ACC112 (cell line): ENCODE results near the gene AGO1.
A peak's percentile ranks its signal among the peaks of the same experiment; 100 is the strongest.
"Not testable (repeated sequence)": the region's sequence is repeated elsewhere in the genome, so short reads cannot be mapped to it uniquely, and the experiment has no call there.

Experiments
- H2AFZ ChIP-seq: fragments of 200-600 bp; sonication (generic); one replicate; pipeline ENCODE4 v1.6.0; 2017; ENCODE audit warnings: antibody characterized with exemption, low read length; ENCODE audit not compliant: unreplicated experiment
- H3K27ac ChIP-seq: fragments of 200-600 bp; sonication (generic); 2 replicates; pipeline ENCODE4 v1.5.1; 2014; ENCODE audit warnings: low read depth, mild to moderate bottlenecking, antibody characterized with exemption, low read length, moderate library complexity
- H3K27me3 ChIP-seq: fragments of 200-600 bp; sonication (generic); 2 replicates; pipeline ENCODE4 v1.6.1; 2014; ENCODE audit warnings: mild to moderate bottlenecking, antibody characterized with exemption, low read length, moderate library complexity, mixed read lengths; ENCODE audit not compliant: insufficient read depth
- H3K36me3 ChIP-seq: fragments of 200-600 bp; sonication (generic); 2 replicates; pipeline ENCODE4 v1.6.1; 2016; ENCODE audit warnings: mild to moderate bottlenecking, antibody characterized with exemption, low read length, moderate library complexity, mixed read lengths; ENCODE audit not compliant: insufficient read depth
- H3K4me1 ChIP-seq: fragments of 200-600 bp; sonication (generic); one replicate; pipeline ENCODE4 v1.6.1; 2016; ENCODE audit warnings: low read length, mixed read lengths; ENCODE audit not compliant: insufficient read depth, unreplicated experiment, control insufficient read depth
- H3K4me3 ChIP-seq: fragments of 200-600 bp; sonication (generic); 2 replicates; pipeline ENCODE4 v1.5.1; 2014; ENCODE audit warnings: mild to moderate bottlenecking, low read depth, low read length
- H3K79me2 ChIP-seq: fragments of 200-600 bp; sonication (generic); one replicate; pipeline ENCODE4 v1.6.0; 2016; ENCODE audit warnings: low read length; ENCODE audit not compliant: control insufficient read depth, unreplicated experiment, insufficient read depth

The AGO1 gene

DNA sequence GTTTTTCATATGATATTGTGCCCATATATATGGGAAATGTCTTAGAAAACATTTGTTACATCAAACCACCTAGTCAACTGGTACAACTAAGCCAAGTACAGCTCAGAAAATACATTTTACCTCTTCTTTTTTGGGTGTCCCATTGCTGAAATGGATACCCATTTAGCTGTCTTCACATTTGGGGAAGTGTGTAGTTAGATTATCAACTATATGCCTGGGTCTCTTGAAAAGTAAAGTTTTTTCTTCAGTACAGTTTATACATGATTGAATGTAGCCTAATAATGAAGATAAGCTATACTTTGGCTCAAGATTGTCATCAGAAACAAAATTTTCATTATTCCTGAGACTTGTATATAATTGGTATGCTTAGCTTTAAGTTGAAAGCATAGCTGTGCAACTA is 49.9 kb downstream of the AGO1 start:
- H3K36me3 ChIP-seq, result no peaks in the 10 kb centered on the region
- H3K79me2 ChIP-seq, result peaks cover 60% of the 10 kb centered on the region
- peaks cover 17% of the 10 kb centered on the region for H3K4me1 ChIP-seq
- peak overlapping the region; percentile 85 for H3K4me3 ChIP-seq
- no peaks in the 10 kb centered on the region for H3K27me3 ChIP-seq
- no peak overlapping the region for H2AFZ ChIP-seq
- no peak overlapping the region for H3K27ac ChIP-seq

DNA sequence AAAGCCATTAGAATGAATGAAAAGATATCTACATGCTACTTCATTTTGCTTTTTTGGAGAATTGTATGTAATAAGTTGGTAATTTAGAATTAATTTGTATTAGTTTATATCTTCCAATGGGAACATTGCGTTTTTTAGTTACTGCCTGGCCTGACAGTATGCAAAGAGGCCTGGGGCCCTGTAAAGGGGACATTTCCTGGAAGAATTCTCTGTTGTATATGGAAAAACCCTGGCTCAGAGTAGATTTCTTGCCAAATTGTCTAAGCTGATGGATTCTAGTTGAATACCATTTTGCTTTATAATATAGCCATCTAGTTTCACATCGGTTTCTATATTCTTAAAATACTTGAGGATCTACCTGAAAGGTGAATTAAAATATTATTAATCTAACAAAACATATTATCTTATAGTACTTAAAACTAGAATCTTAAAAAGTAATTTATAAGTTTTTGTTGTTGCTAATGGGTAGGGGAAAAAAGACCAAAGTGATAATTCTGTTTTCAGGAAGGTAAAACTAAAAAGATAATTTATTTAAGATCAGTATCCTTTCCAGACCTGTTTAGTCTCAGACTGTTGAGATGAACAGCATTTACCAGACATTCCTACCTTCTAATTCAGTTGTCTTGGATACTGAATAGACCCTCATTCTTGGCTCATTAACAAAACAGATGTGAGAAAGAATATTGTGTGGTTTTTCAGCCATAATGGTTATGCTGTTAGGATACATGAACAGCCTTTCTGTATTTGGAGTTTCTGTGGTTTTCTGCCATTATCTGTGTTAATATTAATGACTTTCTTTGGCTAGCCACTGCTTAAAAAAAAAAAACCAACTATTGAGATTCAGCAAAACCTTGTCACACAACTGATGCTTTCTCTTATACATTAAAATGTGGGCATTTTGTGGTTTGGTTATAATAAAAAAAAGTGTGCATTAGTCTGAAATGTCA is 52.7 kb downstream of the AGO1 start:
- Histone ChIP-seq H3K27me3 (no peaks in the 10 kb centered on the region), H3K4me3 (no peak overlapping the region), H3K36me3 (no peaks in the 10 kb centered on the region), H3K79me2 (peaks cover 81% of the 10 kb centered on the region), H3K4me1 (peaks cover 17% of the 10 kb centered on the region), H2AFZ (no peak overlapping the region), H3K27ac (no peak overlapping the region)

DNA sequence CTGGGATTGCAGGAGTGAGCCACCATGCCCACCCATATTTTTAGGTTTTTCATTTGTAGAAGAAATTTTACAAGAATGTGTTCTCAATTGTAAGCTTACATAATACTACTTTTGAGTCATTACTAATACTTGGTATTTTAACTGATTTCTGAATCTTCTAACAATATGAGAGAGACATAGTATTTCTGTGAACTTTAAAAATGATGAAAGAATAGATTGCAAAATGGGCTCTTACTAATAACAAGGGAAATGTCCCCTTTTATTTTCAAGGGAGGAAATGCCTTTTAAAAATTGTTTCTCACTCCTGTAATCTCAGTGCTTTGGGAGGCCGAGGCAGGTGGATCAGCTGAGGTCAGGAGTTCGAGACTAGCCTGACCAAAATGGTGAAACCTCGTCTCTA is 53.8 kb downstream of the AGO1 start:
- H3K36me3 ChIP-seq, result no peaks in the 10 kb centered on the region
- peaks cover 17% of the 10 kb centered on the region for H3K4me1 ChIP-seq
- no peak overlapping the region for H2AFZ ChIP-seq
- H3K27ac ChIP-seq, result no peak overlapping the region
- H3K79me2 ChIP-seq, result peaks cover 87% of the 10 kb centered on the region
- no peak overlapping the region for H3K4me3 ChIP-seq
- no peaks in the 10 kb centered on the region for H3K27me3 ChIP-seq

DNA sequence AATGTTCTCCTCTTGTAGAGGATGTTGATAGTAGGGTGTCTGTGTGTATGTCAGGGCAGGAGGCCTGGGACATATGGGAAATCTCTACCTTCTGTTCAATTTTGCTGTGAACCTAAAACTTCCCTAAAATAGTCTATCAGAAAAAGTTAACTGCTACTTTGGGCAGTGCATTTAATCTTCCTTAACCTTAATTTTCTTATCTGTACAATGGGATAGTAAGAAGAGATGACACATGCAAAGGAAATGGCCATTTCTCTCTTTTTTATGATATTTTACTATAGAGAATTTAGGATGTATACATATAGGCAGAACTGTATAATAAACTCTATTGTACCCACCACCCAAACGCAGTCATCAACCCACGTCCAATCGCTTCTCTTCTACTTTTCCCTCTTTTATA is 56.5 kb downstream of the AGO1 start:
- H3K4me3 ChIP-seq, result no peak overlapping the region
- no peak overlapping the region for H2AFZ ChIP-seq
- no peaks in the 10 kb centered on the region for H3K36me3 ChIP-seq
- H3K4me1 ChIP-seq, result peaks cover 4% of the 10 kb centered on the region
- peaks cover 76% of the 10 kb centered on the region for H3K79me2 ChIP-seq
- no peak overlapping the region for H3K27ac ChIP-seq
- H3K27me3 ChIP-seq, result no peaks in the 10 kb centered on the region

DNA sequence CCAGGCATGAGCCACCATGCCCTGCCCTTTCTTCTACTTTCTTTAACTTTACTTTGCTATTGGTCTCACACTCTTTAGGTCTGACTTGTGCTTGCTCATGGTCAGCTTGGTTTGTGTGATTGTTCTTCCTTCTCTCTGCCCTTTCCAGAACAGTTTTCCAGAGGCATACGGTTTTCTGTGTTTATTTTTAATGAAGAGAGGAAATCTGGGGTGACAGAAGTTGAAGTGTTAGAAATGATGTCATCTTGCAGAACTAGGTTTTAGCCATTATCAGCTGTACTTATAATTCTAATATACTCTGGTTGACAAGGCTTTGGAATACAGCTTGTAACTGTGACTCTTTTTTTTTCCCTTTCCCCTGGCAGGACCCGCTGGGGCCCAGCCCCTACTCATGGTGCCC is 62.3 kb downstream of the AGO1 start:
- no peaks in the 10 kb centered on the region for H3K27me3 ChIP-seq
- no peaks in the 10 kb centered on the region for H3K36me3 ChIP-seq
- no peaks in the 10 kb centered on the region for H3K4me1 ChIP-seq
- peaks cover 39% of the 10 kb centered on the region for H3K79me2 ChIP-seq
- no peak overlapping the region for H3K27ac ChIP-seq
- H2AFZ ChIP-seq, result no peak overlapping the region
- no peak overlapping the region for H3K4me3 ChIP-seq

DNA sequence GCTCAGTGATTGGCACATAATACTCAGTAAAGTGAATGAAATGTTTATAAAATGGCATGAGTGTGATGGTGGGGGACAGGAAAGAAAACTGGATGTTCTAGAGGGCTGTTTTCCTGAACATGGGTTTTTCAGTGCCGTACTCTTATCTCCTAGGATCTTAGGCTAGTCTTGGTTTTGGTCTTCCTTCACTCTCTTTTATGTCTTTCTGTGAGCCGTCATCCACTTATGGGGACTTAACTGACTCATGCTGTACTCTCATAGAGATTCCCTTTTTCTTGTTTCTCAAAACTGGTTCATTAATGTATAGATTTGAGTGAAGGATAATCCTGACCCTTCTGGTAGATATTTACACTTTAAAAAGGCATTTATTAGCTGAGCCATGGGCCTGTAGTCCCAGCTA is 64.5 kb downstream of the AGO1 start:
- H3K4me3 ChIP-seq, result no peak overlapping the region
- peaks cover 23% of the 10 kb centered on the region for H3K79me2 ChIP-seq
- no peaks in the 10 kb centered on the region for H3K4me1 ChIP-seq
- no peak overlapping the region for H3K27ac ChIP-seq
- H2AFZ ChIP-seq, result no peak overlapping the region
- no peaks in the 10 kb centered on the region for H3K36me3 ChIP-seq
- H3K27me3 ChIP-seq, result no peaks in the 10 kb centered on the region

DNA sequence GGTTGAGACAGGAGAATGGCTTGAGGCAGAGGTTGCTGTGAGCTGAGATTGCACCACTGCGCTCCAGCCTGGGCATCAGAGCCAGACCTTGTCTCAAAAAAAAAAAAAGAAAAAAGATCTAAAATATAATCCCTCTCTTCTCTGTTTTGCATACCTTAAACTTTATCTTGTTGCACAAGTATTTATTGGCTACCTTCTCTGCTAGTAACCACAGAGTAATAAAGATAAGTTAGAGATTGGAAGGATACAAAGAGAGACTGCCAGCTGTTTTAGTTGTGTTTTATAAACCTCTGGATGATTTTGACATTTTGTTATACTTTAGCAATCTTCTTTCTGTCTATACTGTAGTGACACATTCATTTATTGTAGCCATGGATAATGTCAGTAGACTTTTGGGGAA is 75.5 kb downstream of the AGO1 start:
- H3K27me3 ChIP-seq, result no peaks in the 10 kb centered on the region
- peaks cover 4% of the 10 kb centered on the region for H3K79me2 ChIP-seq
- H3K27ac ChIP-seq, result no peak overlapping the region
- no peaks in the 10 kb centered on the region for H3K36me3 ChIP-seq
- no peaks in the 10 kb centered on the region for H3K4me1 ChIP-seq
- H2AFZ ChIP-seq, result no peak overlapping the region
- H3K4me3 ChIP-seq, result no peak overlapping the region

DNA sequence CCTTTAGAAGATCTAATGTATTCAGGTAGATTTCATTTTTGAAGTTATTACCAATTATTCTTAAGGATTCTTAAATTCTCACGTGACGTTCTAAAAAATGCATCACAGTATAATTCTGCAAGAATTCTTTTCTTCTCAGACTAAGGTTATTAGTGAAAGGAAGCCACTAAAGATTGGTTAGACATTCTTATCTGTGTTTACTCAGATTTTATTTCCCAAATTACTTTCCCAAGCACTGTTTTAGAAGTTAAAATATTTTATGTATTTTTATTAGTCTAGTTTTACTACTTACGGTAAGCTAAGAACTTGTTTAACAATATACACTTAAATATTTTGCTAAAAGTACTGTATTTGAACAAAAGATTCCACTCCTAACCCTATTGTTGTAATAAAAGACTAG is 76.3 kb downstream of the AGO1 start:
- no peak overlapping the region for H2AFZ ChIP-seq
- H3K4me3 ChIP-seq, result no peak overlapping the region
- H3K27ac ChIP-seq, result no peak overlapping the region
- H3K27me3 ChIP-seq, result no peaks in the 10 kb centered on the region
- H3K36me3 ChIP-seq, result no peaks in the 10 kb centered on the region
- no peaks in the 10 kb centered on the region for H3K4me1 ChIP-seq
- peaks cover 4% of the 10 kb centered on the region for H3K79me2 ChIP-seq

DNA sequence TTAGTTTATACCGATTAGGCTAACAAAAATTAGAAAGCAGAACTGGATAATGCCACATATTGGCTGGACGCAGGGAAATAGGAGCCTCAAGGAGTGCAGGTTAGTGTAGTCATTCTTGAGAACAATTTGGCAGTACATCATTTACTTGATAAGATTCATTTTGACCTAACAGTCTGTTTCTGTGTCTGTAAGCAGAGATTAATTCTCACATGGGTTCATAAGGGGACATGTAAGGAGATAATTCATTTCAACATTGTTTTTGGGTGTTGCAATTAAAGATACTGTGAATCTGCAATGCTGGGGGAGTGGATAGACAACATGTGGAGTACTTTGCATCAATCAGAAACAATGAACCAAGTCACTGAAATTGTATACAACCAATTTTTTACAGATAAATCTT is 79.9 kb downstream of the AGO1 start:
- Histone ChIP-seq H3K27ac (no peak overlapping the region), H3K27me3 (no peaks in the 10 kb centered on the region), H2AFZ (no peak overlapping the region), H3K79me2 (peaks cover 4% of the 10 kb centered on the region), H3K4me3 (no peak overlapping the region), H3K36me3 (no peaks in the 10 kb centered on the region), H3K4me1 (no peaks in the 10 kb centered on the region)

DNA sequence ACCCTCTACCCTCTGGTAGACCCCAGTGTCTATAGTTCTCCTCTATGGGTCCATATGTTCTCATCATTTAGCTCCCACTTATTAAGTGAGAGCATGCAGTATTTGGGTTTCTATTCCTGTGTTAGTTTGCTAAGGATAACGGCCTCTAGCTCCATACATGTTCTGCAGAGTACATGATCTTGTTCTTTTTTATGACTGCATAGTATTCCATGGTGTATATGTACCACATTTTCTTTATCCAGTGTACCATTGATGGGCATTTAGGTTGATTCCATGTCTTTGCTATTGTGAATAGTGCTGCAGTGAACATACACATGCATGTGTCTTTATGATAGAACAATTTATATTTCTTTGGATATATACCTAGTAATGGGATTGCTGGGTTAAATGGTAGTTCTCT is 81.3 kb downstream of the AGO1 start:
- H3K4me3 ChIP-seq, H3K27me3 ChIP-seq, H3K79me2 ChIP-seq, H3K27ac ChIP-seq, H3K4me1 ChIP-seq, H2AFZ ChIP-seq, H3K36me3 ChIP-seq: not testable (repeated sequence)

DNA sequence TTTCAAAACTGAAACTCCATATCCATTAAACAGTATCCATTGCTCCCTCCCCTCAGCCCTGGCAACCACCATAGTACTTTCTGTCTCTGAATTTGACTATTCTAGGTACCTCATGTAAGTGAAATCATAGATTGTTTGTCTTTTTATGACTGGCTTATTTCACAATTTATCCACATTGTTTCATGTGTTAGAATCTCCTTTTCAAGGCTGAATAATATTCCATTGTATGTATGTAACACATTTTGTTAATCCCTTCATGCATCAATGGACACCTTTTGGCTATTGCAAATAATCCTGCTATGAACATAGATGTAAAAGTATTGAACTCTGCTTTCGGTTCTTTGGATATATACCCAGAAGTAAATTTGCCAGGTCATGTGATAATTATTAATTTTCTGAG is 85.4 kb downstream of the AGO1 start:
- Histone ChIP-seq H3K4me1 (no peaks in the 10 kb centered on the region), H2AFZ (no peak overlapping the region), H3K4me3 (no peak overlapping the region), H3K27ac (no peak overlapping the region), H3K36me3 (peaks cover 9% of the 10 kb centered on the region; the same call in 1 of the 2 replicates), H3K79me2 (peaks cover 2% of the 10 kb centered on the region), H3K27me3 (no peaks in the 10 kb centered on the region)
